GM12891 (cell line): ENCODE measurements around the gene TUSC2.

Source experiments
- DNase-seq: peaks from one replicate; pipeline ENCODE4 v3.0.0; 2011; ENCODE audit warnings: low spot score; ENCODE audit not compliant: insufficient read length
- FAIRE-seq: peaks from 2 replicates; lab custom pipeline; 2011; peaks lifted over from hg19 to GRCh38; lab: Jason Lieb, UNC
- PAX5 ChIP-seq: IDR thresholded peaks from 2 replicates; pipeline ENCODE4 v1.6.1; 2011; ENCODE audit warnings: low read length, moderate library complexity, mild to moderate bottlenecking; ENCODE audit not compliant: insufficient read depth, severe bottlenecking
- POLR2A ChIP-seq: IDR thresholded peaks from 2 replicates; pipeline ENCODE4 v1.6.1; 2011; ENCODE audit warnings: low read depth, low read length, control low read depth
- POLR2AphosphoS5 ChIP-seq: IDR thresholded peaks from 2 replicates; pipeline ENCODE4 v1.6.1; 2011; ENCODE audit warnings: low read depth, low read length, control low read depth
- POU2F2 ChIP-seq: IDR thresholded peaks from 2 replicates; pipeline ENCODE4 v1.6.1; 2011; ENCODE audit warnings: low read depth, mild to moderate bottlenecking, control low read depth, low read length, moderate library complexity
- SPI1 ChIP-seq: IDR thresholded peaks from 2 replicates; pipeline ENCODE4 v1.6.1; 2011; ENCODE audit warnings: low read depth, low read length, control low read depth
- TAF1 ChIP-seq: IDR thresholded peaks from 2 replicates; pipeline ENCODE4 v1.6.1; 2011; ENCODE audit warnings: low read depth, low read length, control low read depth

TUSC2 gene

GRCh38 chr3:50345586-50346234 is 17.7 kb upstream of the TUSC2 start, which contains the start of gene ZMYND10:
Gene ZMYND10, minus strand, starts transcription at chr3:50345732. Its CDS starts 153 bp downstream, at chr3:50345579.
- DNase-seq (peak; percentile 80), FAIRE-seq (peak; percentile 98)
- TF ChIP-seq POLR2A (no peak), POU2F2 (no peak), TAF1 (no peak), SPI1 (no peak), POLR2AphosphoS5 (no peak), PAX5 (no peak)

GRCh38 chr3:50345008-50345407 is 17.0 kb upstream of the TUSC2 start:
- FAIRE-seq (peak; percentile 16), DNase-seq (no peak)
- TF ChIP-seq POLR2AphosphoS5 (no peak), PAX5 (no peak), POU2F2 (no peak), POLR2A (no peak), SPI1 (no peak), TAF1 (no peak)

- FAIRE-seq, result no peak
- no peak for DNase-seq
- TF ChIP-seq POLR2A (no peak), SPI1 (no peak)
These were observed 15.0 kb upstream of the TUSC2 start for GRCh38 chr3:50342813-50343633.

GRCh38 chr3:50341996-50342650 is 14.1 kb upstream of the TUSC2 start:
- FAIRE-seq (no peak), DNase-seq (no peak)
- no peak for TF ChIP-seq POLR2A
- no peak for TF ChIP-seq POLR2AphosphoS5
- no peak for TF ChIP-seq SPI1

- no peak for DNase-seq
- FAIRE-seq, result peak; percentile 9
- TF ChIP-seq POU2F2, result no peak
- no peak for TF ChIP-seq POLR2AphosphoS5
- TF ChIP-seq PAX5, result no peak
- no peak for TF ChIP-seq TAF1
- no peak for TF ChIP-seq POLR2A
- no peak for TF ChIP-seq SPI1
These were observed 13.5 kb upstream of the TUSC2 start for GRCh38 chr3:50341537-50341936.

- FAIRE-seq (peak; percentile 81), DNase-seq (peak; percentile 73)
- TF ChIP-seq POLR2A (0 out of 2 replicates have a peak, but pooled peaks have one; percentile 31), POLR2AphosphoS5 (no peak)
These were observed 12.7 kb upstream of the TUSC2 start, which contains the start of gene RASSF1 for GRCh38 chr3:50340448-50341329. Gene RASSF1, minus strand, starts transcription at chr3:50340836. Its CDS starts 31 bp downstream, at chr3:50340805.

- FAIRE-seq, result no peak
- no peak for DNase-seq
These were observed 12.1 kb upstream of the TUSC2 start for GRCh38 chr3:50340147-50340447.

GRCh38 chr3:50339485-50340146 is 11.6 kb upstream of the TUSC2 start:
- no peak for TF ChIP-seq SPI1
- no peak for TF ChIP-seq POLR2AphosphoS5
- TF ChIP-seq TAF1, result no peak
- no peak for TF ChIP-seq POLR2A
- no peak for TF ChIP-seq POU2F2
- FAIRE-seq, result no peak

More at GRCh38 chr3:50340147-50340447, 12.1 kb upstream of the TUSC2 start:
- TF ChIP-seq POU2F2, result no peak
- no peak for TF ChIP-seq TAF1
- TF ChIP-seq PAX5, result no peak
- TF ChIP-seq SPI1, result no peak
- TF ChIP-seq POLR2AphosphoS5, result no peak
- TF ChIP-seq POLR2A, result no peak

GRCh38 chr3:50338965-50339364 is 10.9 kb upstream of the TUSC2 start:
- peak; percentile 80 for FAIRE-seq
- TF ChIP-seq SPI1 (peak; percentile 42), TAF1 (no peak)
- no peak for DNase-seq

More at GRCh38 chr3:50339485-50340146, 11.6 kb upstream of the TUSC2 start:
- DNase-seq, result no peak
